ENCODE results near the gene SMAD9. TPM values are rescaled to one million over a fixed set of nuclear protein-coding genes. Genes with fewer than 3 reads are reported as not detected.

Gene SMAD9
- total and polyA plus RNA-seq, 9 of the 15 experiments (the other 6 are each of a cell fraction or from before 2014, with no cell fraction given), result 0.02 to 0.08 (median 0.03) TPM; not detected in 4

DNA sequence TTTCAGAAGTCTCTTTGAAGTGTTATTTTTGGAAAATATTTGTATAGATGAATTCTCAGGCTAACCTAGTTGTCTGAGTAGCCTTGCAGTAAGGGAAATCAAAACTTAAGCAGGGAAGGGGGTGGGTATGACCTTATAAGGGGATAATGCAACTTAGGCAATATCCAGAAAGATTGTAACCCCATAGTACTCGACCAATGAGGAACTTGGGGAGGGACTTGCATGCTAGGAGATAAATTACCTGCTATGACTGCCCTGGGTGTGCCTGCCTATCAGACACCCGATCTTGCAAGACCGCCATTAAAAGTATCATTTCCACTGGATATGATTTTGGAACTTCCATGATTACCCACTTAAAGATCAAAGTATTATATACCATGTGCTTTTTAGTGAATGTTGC, 124.0 kb downstream of the SMAD9 start (continued):
- TF ChIP-seq ZSCAN29 (IDR thresholded peaks at IDR 0.05) (no peak), NCOA2 (IDR thresholded peaks at IDR 0.05; ENCODE audit: partially characterized antibody in 2 of 2) (no peak)

DNA sequence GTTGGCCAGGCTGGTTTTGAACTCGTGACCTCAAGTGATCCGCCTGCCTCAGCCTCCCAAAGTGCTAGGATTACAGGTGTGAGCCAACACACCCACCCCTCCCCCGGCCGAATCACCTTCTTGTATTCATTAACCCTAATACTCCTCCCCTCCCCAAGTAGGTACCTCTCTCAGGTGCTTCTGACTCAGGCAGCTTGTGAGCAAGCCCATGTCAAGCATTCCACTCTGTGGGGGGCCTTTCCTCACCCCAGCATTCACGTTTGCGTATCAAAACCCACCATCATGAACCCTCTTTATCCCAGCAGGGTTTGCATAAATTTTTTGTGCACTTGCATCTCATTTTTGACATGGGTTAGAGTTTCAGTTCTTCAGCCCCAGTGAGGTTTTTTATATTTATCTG, 124.6 kb downstream of the SMAD9 start:
- ATAC-seq, result no peak
- Histone ChIP-seq H3K9ac (ENCODE audit: insufficient read depth in 1 of 2, low read depth in 2 of 2, low read length in 2 of 2) (no peak overlapping the region), H3K79me2 (ENCODE audit: control insufficient read depth, insufficient read depth, low read length) (no peaks in the 10 kb centered on the region), H3K27me3 (ENCODE audit: control insufficient read depth in 2 of 2, insufficient read depth in 2 of 2, low read length in 2 of 2) (peaks cover 0 to 3% of the 10 kb centered on the region in 2 experiments; a peak in 1 of 5 replicates), H3K9me3 (replicated peaks; ENCODE audit: control insufficient read depth, insufficient read depth, low read depth, low read length) (no peaks in the 10 kb centered on the region), H3K9me1 (ENCODE audit: control insufficient read depth, insufficient read depth, low read length) (no peaks in the 10 kb centered on the region), H2AFZ (ENCODE audit: low read depth, low read length) (no peak overlapping the region), H4K20me1 (replicated peaks; ENCODE audit: control insufficient read depth, insufficient read depth, low read length) (no peaks in the 10 kb centered on the region), H3K36me3 (ENCODE audit: control insufficient read depth, insufficient read depth, low read length) (no peaks in the 10 kb centered on the region), H3K27ac (ENCODE audit: extremely low read depth, low read depth, low read length) (no peak overlapping the region), H3K4me1 (replicated peaks in 1 of 2; ENCODE audit: control insufficient read depth in 2 of 2, insufficient read depth in 2 of 2, low read length in 2 of 2) (no peaks in the 10 kb centered on the region), H3K4me2 (ENCODE audit: insufficient read depth, low read length) (no peak overlapping the region), H3K4me3 (no peak overlapping the region)
- WGBS (ENCODE audit: insufficient coverage, low coverage, missing lambda C conversion rate), result 0% methylated on average over 3 of the region's 6 CpGs
- no TSS peak for BruUV-seq (replicated peaks)
- in situ Hi-C loops (cut with MboI) (no loop called here), intact Hi-C loops (cut with micrococcal nuclease) (no loop called here)
- DNase-seq (ENCODE audit: extremely low read depth in 1 of 4, low spot score in 3 of 4), result no peak
- ChIA-PET CTCF (ENCODE audit: low intra/inter-chr PET ratio) (no interaction called here), POLR2A (no interaction called here)
- TF ChIP-seq NCOA4 (IDR thresholded peaks at IDR 0.05; ENCODE audit: partially characterized antibody), result no peak
- no peak for TF ChIP-seq POLR2AphosphoS2 (IDR thresholded peaks at IDR 0.05; ENCODE audit: low read length)
- TF ChIP-seq ZNF311 (CRISPR knock-in tag; IDR thresholded peaks at IDR 0.05), result no peak
- TF ChIP-seq TEAD1 (CRISPR knock-in tag; IDR thresholded peaks at IDR 0.05), result no peak
- no peak for TF ChIP-seq ILK (tag; IDR thresholded peaks at IDR 0.05; ENCODE audit: borderline replicate concordance, low read depth)
- no peak for TF ChIP-seq EZH2 (IDR thresholded peaks at IDR 0.05; ENCODE audit: borderline replicate concordance, low read depth, low read length)
- no peak for TF ChIP-seq RFX7 (CRISPR knock-in tag; IDR thresholded peaks at IDR 0.05)
- TF ChIP-seq, protein P1, sequence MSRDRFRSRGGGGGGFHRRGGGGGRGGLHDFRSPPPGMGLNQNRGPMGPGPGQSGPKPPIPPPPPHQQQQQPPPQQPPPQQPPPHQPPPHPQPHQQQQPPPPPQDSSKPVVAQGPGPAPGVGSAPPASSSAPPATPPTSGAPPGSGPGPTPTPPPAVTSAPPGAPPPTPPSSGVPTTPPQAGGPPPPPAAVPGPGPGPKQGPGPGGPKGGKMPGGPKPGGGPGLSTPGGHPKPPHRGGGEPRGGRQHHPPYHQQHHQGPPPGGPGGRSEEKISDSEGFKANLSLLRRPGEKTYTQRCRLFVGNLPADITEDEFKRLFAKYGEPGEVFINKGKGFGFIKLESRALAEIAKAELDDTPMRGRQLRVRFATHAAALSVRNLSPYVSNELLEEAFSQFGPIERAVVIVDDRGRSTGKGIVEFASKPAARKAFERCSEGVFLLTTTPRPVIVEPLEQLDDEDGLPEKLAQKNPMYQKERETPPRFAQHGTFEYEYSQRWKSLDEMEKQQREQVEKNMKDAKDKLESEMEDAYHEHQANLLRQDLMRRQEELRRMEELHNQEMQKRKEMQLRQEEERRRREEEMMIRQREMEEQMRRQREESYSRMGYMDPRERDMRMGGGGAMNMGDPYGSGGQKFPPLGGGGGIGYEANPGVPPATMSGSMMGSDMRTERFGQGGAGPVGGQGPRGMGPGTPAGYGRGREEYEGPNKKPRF (IDR thresholded peaks at IDR 0.05; ENCODE audit: low read depth, low read length), result no peak
- TF ChIP-seq HNRNPK (IDR thresholded peaks at IDR 0.05; ENCODE audit: low read depth, low read length, poor library complexity, severe bottlenecking), result no peak
- no peak for TF ChIP-seq NONO (IDR thresholded peaks at IDR 0.05; ENCODE audit: low read depth in 2 of 2, low read length in 1 of 2)
- no peak for FAIRE-seq

Measured in K562 (cell line).